K562 (cell line): ENCODE data around the gene GLP2R. TPM values are rescaled to one million over a fixed set of nuclear protein-coding genes. Genes with fewer than 3 reads are reported as not detected.

ENCODE experiments used
- PHB2 ChIP-seq: fragments of 450-650 bp; IDR thresholded peaks from 2 replicates; pipeline ENCODE4 v1.6.1; 2017; ENCODE audit warnings: low read depth
- ZNF407 ChIP-seq: fragments of 450-650 bp; IDR thresholded peaks from 2 replicates; pipeline ENCODE4 v1.6.1; 2016; ENCODE audit warnings: low read depth
- ZNF76 ChIP-seq: fragments of 250-450 bp; sonication (Bioruptor Pico); IDR thresholded peaks from 2 replicates; pipeline ENCODE4 v1.4.0; 2020; ENCODE audit warnings: mild to moderate bottlenecking, moderate library complexity, borderline replicate concordance
- ZNF830 ChIP-seq: fragments of 250-450 bp; sonication (Bioruptor Pico); IDR thresholded peaks from 2 replicates; pipeline ENCODE4 v1.5.0; 2021; ENCODE audit warnings: mild to moderate bottlenecking
- polyA plus RNA-seq, 8 experiments: library from polyadenylated mRNA; depleted of rRNA in 4 of 8; stranded (reverse) in 5 of 8; unstranded in 3 of 8; fragments of >200 nt; fragmentation: Nextera tagmentation in 2 of 8; fragmentation: Illumina TruSeq in 1 of 8; extraction: Ambion mirVana in 2 of 8; extraction: Trizol in 1 of 8; gene quantifications; 2 replicates each; pipeline versions ENCODE4 v1.2.1 to v1.2.3, GENCODE V29; 2011 to 2014; ENCODE audit warnings: inconsistent platforms in 1 of 8, missing spikeins in 1 of 8
- total RNA-seq, 7 experiments: library from RNA; depleted of rRNA in 6 of 7; stranded (reverse); fragments of >200 nt in 6 of 7; fragmentation: Illumina TruSeq in 2 of 7; extraction: Trizol in 2 of 7; gene quantifications; 2 replicates each; pipeline versions ENCODE4 v1.2.1 to v1.2.3, GENCODE V29; 2011 to 2021; ENCODE audit warnings: low replicate concordance in 1 of 7
- TF ChIP-seq, protein P1 (sequence below): sonication (generic); formaldehyde crosslinking; IDR thresholded peaks from 2 replicates; pipeline ENCODE4 v1.8.0; 2022; ENCODE audit warnings: missing genetic modification reagents, mild to moderate bottlenecking, moderate library complexity, borderline replicate concordance

Gene GLP2R
- total and polyA plus RNA-seq, 9 of the 15 experiments (the other 6 are each of a cell fraction or from before 2014, with no cell fraction given), result not detected

- TF ChIP-seq ZNF407 (no peak), ZNF830 (CRISPR knock-in tag) (no peak), PHB2 (no peak), ZNF76 (CRISPR knock-in tag) (no peak)
- TF ChIP-seq, protein P1, sequence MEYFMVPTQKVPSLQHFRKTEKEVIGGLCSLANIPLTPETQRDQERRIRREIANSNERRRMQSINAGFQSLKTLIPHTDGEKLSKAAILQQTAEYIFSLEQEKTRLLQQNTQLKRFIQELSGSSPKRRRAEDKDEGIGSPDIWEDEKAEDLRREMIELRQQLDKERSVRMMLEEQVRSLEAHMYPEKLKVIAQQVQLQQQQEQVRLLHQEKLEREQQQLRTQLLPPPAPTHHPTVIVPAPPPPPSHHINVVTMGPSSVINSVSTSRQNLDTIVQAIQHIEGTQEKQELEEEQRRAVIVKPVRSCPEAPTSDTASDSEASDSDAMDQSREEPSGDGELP, result no peak
Observed at GRCh38 chr17:9790889-9791876, 34.5 kb upstream of the GLP2R start, which contains the start of gene DHRS7C (continued).
